ENCODE measurements around the gene HP. TPM values are rescaled to one million over a fixed set of nuclear protein-coding genes. Genes with fewer than 3 reads are reported as not detected.
"Not testable (repeated sequence)": the region's sequence is repeated elsewhere in the genome, so short reads cannot be mapped to it uniquely, and the experiment has no call there.

Gene HP
- total and polyA plus RNA-seq, 10 of the 15 experiments (the other 5 are each of a cell fraction or from before 2014, with no cell fraction given) = 10.8 TPM; not detected in 9

DNA sequence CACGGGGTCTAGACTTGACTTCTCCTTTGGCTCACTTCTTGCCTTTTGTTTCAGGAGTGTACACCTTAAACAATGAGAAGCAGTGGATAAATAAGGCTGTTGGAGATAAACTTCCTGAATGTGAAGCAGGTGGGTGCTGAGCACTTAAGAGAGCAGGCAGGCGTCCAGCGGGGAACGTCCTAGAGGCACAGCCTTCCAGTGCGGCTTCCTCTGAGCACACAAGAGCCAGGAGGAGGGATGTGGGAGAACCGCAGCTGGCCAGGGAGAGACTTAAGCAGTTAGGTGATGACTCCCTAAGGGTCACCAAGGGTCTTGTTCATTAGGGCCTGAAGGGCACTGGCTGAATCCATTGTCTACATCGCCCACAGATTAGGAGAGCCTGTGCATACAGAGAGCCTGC lies 4.8 kb downstream of the HP start:
- H3K9me3 ChIP-seq (replicated peaks; ENCODE audit: control insufficient read depth, insufficient read depth, low read length); CTCF ChIA-PET; H3K9ac ChIP-seq (ENCODE audit: control insufficient read depth, insufficient read depth, low read length); H3K27ac ChIP-seq (ENCODE audit: control insufficient read depth, insufficient read depth); H3K4me2 ChIP-seq (ENCODE audit: control insufficient read depth, insufficient read depth); H3K79me2 ChIP-seq (ENCODE audit: control insufficient read depth, insufficient read depth, low read length); H3K36me3 ChIP-seq (ENCODE audit: control insufficient read depth in 2 of 2, insufficient read depth in 2 of 2, low read length in 1 of 2); SMC1A ChIA-PET (ENCODE audit: uncharacterized antibody, unreplicated experiment); H2AFZ ChIP-seq (ENCODE audit: control insufficient read depth, low read depth, low read length); intact Hi-C loops (cut with micrococcal nuclease; ENCODE audit: unreplicated experiment); H3K4me1 ChIP-seq (ENCODE audit: control insufficient read depth, insufficient read depth, low read length); POLR2A ChIA-PET; BruUV-seq (replicated peaks); FAIRE-seq; H4K20me1 ChIP-seq (ENCODE audit: control insufficient read depth, insufficient read depth); H3K4me3 ChIP-seq; in situ Hi-C loops (cut with MboI); H3K27me3 ChIP-seq (replicated peaks in 1 of 2; ENCODE audit: control insufficient read depth in 2 of 2, insufficient read depth in 2 of 2, low read length in 1 of 2); DNase-seq (ENCODE audit: low read depth, low spot score); RAD21 ChIA-PET (ENCODE audit: unreplicated experiment); ATAC-seq: not testable (repeated sequence)
- 59% methylated on average over 6 of the region's 7 CpGs for WGBS (ENCODE audit: insufficient coverage, insufficient replicate concordance, low lambda C conversion rate, missing lambda C conversion rate)

DNA sequence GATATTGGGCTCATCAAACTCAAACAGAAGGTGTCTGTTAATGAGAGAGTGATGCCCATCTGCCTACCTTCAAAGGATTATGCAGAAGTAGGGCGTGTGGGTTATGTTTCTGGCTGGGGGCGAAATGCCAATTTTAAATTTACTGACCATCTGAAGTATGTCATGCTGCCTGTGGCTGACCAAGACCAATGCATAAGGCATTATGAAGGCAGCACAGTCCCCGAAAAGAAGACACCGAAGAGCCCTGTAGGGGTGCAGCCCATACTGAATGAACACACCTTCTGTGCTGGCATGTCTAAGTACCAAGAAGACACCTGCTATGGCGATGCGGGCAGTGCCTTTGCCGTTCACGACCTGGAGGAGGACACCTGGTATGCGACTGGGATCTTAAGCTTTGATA lies 6.1 kb downstream of the HP start:
- 71% methylated on average over 9 of the region's 9 CpGs for WGBS (ENCODE audit: insufficient coverage, insufficient replicate concordance, low lambda C conversion rate, missing lambda C conversion rate)
- no peak overlapping the region for H3K9ac ChIP-seq (ENCODE audit: control insufficient read depth, insufficient read depth, low read length)
- ATAC-seq (no peak), FAIRE-seq (no peak), DNase-seq (ENCODE audit: low read depth, low spot score) (no peak)
- RAD21 ChIA-PET (ENCODE audit: unreplicated experiment) = no interaction called here
- H3K4me3 ChIP-seq = no peak overlapping the region
- no peaks in the 10 kb centered on the region for H3K36me3 ChIP-seq (ENCODE audit: control insufficient read depth in 2 of 2, insufficient read depth in 2 of 2, low read length in 1 of 2)
- POLR2A ChIA-PET = no interaction called here
- no peaks in the 10 kb centered on the region for H3K27me3 ChIP-seq (replicated peaks in 1 of 2; ENCODE audit: control insufficient read depth in 2 of 2, insufficient read depth in 2 of 2, low read length in 1 of 2)
- no peaks in the 10 kb centered on the region for H3K79me2 ChIP-seq (ENCODE audit: control insufficient read depth, insufficient read depth, low read length)
- SMC1A ChIA-PET (ENCODE audit: uncharacterized antibody, unreplicated experiment) = no interaction called here
- H3K9me3 ChIP-seq (replicated peaks; ENCODE audit: control insufficient read depth, insufficient read depth, low read length) = no peaks in the 10 kb centered on the region
- no peak overlapping the region for H3K4me2 ChIP-seq (ENCODE audit: control insufficient read depth, insufficient read depth)
- H3K27ac ChIP-seq (ENCODE audit: control insufficient read depth, insufficient read depth) = no peak overlapping the region
- no peak overlapping the region for H2AFZ ChIP-seq (ENCODE audit: control insufficient read depth, low read depth, low read length)
- in situ Hi-C loops (cut with MboI) = no loop called here
- CTCF ChIA-PET = no interaction called here
- no TSS peak for BruUV-seq (replicated peaks)
- intact Hi-C loops (cut with micrococcal nuclease; ENCODE audit: unreplicated experiment) = no loop called here
- no peaks in the 10 kb centered on the region for H3K4me1 ChIP-seq (ENCODE audit: control insufficient read depth, insufficient read depth, low read length)
- no peaks in the 10 kb centered on the region for H4K20me1 ChIP-seq (ENCODE audit: control insufficient read depth, insufficient read depth)
- TF ChIP-seq ZNF622 (IDR thresholded peaks at IDR 0.05) (no peak), ZNF384 (IDR thresholded peaks at IDR 0.05; ENCODE audit: borderline replicate concordance, low read depth, low read length) (no peak), IRF3 (IDR thresholded peaks at IDR 0.05) (no peak), PAX5 (IDR thresholded peaks at IDR 0.05; ENCODE audit: borderline replicate concordance, low read depth, low read length) (no peak), NFXL1 (IDR thresholded peaks at IDR 0.05; ENCODE audit: borderline replicate concordance) (no peak), REST (IDR thresholded peaks at IDR 0.05; ENCODE audit: low read depth, low read length) (no peak), YY1 (IDR thresholded peaks at IDR 0.05; ENCODE audit: low read depth, low read length) (no peak), TAF1 (IDR thresholded peaks at IDR 0.05; ENCODE audit: borderline replicate concordance, low read depth, low read length) (no peak), CBX5 (IDR thresholded peaks at IDR 0.05; ENCODE audit: low read depth) (no peak), PML (IDR thresholded peaks at IDR 0.05; ENCODE audit: low read length) (no peak), FOXM1 (IDR thresholded peaks at IDR 0.05; ENCODE audit: low read depth, low read length) (no peak)
- TF ChIP-seq, protein P1, sequence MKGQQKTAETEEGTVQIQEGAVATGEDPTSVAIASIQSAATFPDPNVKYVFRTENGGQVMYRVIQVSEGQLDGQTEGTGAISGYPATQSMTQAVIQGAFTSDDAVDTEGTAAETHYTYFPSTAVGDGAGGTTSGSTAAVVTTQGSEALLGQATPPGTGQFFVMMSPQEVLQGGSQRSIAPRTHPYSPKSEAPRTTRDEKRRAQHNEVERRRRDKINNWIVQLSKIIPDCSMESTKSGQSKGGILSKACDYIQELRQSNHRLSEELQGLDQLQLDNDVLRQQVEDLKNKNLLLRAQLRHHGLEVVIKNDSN (IDR thresholded peaks at IDR 0.05; ENCODE audit: borderline replicate concordance, extremely low read length, insufficient read depth, low read depth, low read length) = no peak

All from GM12878 (cell line).